Liver (tissue), 3 donors: ENCODE results near the gene PRMT3.

Experiments
- TAF1 ChIP-seq: conservative IDR thresholded peaks from 2 replicates; pipeline ENCODE4 v1.6.1; 2016; ENCODE audit warnings: antibody characterized with exemption, mild to moderate bottlenecking
- TF ChIP-seq, protein P1 (sequence below): fragments of 150-350 bp; IDR thresholded peaks from 2 replicates; pipeline ENCODE4 v1.5.1; 2017; ENCODE audit warnings: improper control_type of control experiment, low read depth, low read length; ENCODE audit not compliant: missing input control
- TF ChIP-seq, protein P2 (sequence below): IDR thresholded peaks from 2 replicates; pipeline ENCODE4 v1.6.1; 2016; ENCODE audit warnings: antibody characterized with exemption
- TF ChIP-seq, protein P3 (sequence below): IDR thresholded peaks from 2 replicates; pipeline ENCODE4 v1.6.1; 2016; ENCODE audit warnings: antibody characterized with exemption, mild to moderate bottlenecking
- donor health status: healthy.
- donor health status: healthy.

DNA sequence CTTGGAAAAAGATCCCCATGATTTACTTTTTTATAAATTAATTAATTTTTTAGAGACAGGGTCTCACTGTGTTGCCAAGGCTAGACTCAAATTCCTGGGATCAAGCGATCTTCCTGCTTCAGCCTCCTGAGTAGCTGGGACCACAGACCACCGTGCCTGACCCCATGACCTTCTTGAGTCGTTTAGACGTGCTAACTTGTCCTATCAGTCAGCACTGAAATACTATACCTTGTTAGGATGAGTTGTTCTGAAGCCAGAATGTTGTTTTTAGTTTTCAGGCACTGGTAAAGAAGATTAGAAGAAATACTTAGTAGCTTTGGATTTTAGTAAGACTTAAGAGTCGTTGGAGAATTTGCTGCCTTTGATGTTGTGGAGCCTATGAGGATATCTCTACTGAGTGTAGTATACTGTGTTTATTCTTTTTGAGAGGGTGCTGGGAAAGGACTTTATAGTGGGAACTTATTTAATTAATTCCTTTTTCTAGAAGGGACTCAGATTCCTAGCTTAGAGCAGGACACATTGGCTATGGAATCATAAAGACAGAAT is 15.4 kb upstream of the PRMT3 start:
- TF ChIP-seq, protein P1, sequence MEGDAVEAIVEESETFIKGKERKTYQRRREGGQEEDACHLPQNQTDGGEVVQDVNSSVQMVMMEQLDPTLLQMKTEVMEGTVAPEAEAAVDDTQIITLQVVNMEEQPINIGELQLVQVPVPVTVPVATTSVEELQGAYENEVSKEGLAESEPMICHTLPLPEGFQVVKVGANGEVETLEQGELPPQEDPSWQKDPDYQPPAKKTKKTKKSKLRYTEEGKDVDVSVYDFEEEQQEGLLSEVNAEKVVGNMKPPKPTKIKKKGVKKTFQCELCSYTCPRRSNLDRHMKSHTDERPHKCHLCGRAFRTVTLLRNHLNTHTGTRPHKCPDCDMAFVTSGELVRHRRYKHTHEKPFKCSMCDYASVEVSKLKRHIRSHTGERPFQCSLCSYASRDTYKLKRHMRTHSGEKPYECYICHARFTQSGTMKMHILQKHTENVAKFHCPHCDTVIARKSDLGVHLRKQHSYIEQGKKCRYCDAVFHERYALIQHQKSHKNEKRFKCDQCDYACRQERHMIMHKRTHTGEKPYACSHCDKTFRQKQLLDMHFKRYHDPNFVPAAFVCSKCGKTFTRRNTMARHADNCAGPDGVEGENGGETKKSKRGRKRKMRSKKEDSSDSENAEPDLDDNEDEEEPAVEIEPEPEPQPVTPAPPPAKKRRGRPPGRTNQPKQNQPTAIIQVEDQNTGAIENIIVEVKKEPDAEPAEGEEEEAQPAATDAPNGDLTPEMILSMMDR: no peak
- TF ChIP-seq, protein P2, sequence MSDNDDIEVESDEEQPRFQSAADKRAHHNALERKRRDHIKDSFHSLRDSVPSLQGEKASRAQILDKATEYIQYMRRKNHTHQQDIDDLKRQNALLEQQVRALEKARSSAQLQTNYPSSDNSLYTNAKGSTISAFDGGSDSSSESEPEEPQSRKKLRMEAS: no peak
- TF ChIP-seq, protein P3, sequence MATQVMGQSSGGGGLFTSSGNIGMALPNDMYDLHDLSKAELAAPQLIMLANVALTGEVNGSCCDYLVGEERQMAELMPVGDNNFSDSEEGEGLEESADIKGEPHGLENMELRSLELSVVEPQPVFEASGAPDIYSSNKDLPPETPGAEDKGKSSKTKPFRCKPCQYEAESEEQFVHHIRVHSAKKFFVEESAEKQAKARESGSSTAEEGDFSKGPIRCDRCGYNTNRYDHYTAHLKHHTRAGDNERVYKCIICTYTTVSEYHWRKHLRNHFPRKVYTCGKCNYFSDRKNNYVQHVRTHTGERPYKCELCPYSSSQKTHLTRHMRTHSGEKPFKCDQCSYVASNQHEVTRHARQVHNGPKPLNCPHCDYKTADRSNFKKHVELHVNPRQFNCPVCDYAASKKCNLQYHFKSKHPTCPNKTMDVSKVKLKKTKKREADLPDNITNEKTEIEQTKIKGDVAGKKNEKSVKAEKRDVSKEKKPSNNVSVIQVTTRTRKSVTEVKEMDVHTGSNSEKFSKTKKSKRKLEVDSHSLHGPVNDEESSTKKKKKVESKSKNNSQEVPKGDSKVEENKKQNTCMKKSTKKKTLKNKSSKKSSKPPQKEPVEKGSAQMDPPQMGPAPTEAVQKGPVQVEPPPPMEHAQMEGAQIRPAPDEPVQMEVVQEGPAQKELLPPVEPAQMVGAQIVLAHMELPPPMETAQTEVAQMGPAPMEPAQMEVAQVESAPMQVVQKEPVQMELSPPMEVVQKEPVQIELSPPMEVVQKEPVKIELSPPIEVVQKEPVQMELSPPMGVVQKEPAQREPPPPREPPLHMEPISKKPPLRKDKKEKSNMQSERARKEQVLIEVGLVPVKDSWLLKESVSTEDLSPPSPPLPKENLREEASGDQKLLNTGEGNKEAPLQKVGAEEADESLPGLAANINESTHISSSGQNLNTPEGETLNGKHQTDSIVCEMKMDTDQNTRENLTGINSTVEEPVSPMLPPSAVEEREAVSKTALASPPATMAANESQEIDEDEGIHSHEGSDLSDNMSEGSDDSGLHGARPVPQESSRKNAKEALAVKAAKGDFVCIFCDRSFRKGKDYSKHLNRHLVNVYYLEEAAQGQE: no peak
- no peak for TF ChIP-seq TAF1
